Measurements from ENCODE around the gene KCTD21. TPM values are rescaled to one million over a fixed set of nuclear protein-coding genes. Genes with fewer than 3 reads are reported as not detected.

KCTD21 gene
- total and polyA plus RNA-seq, 10 of the 15 experiments (the other 5 are each of a cell fraction or from before 2014, with no cell fraction given) = 0.63 to 5.4 (median 3.6) TPM

GRCh38 chr11:78170874-78171549, 17.4 kb downstream of the KCTD21 start (continued):
- no peak for TF ChIP-seq CREM (IDR thresholded peaks at IDR 0.05; ENCODE audit: low read depth)

GRCh38 chr11:78170413-78170812, 18.0 kb downstream of the KCTD21 start:
- no peak overlapping the region for H3K27ac ChIP-seq (ENCODE audit: control insufficient read depth, insufficient read depth)
- no peak overlapping the region for H3K9ac ChIP-seq (ENCODE audit: control insufficient read depth, insufficient read depth, low read length)
- H2AFZ ChIP-seq (ENCODE audit: control insufficient read depth, low read depth, low read length) = no peak overlapping the region
- ChIA-PET RAD21 (ENCODE audit: unreplicated experiment) (no interaction called here), CTCF (no interaction called here), SMC1A (ENCODE audit: uncharacterized antibody, unreplicated experiment) (interaction anchor here (1.4 kb wide), 1 partner anchor 28 kb away, joined by 3 read pairs; no protein-coding TSS in a partner anchor), POLR2A (no interaction called here)
- H3K4me2 ChIP-seq (ENCODE audit: control insufficient read depth, insufficient read depth) = no peak overlapping the region
- no peaks in the 10 kb centered on the region for H3K27me3 ChIP-seq (replicated peaks in 1 of 2; ENCODE audit: control insufficient read depth in 2 of 2, insufficient read depth in 2 of 2, low read length in 1 of 2)
- no peaks in the 10 kb centered on the region for H3K79me2 ChIP-seq (ENCODE audit: control insufficient read depth, insufficient read depth, low read length)
- FAIRE-seq = no peak
- no peak for ATAC-seq
- no peaks in the 10 kb centered on the region for H4K20me1 ChIP-seq (ENCODE audit: control insufficient read depth, insufficient read depth)
- no peak overlapping the region for H3K4me3 ChIP-seq
- WGBS (ENCODE audit: insufficient coverage, insufficient replicate concordance, low lambda C conversion rate, missing lambda C conversion rate) = 66% methylated on average over 11 of the region's 11 CpGs
- no peaks in the 10 kb centered on the region for H3K4me1 ChIP-seq (ENCODE audit: control insufficient read depth, insufficient read depth, low read length)
- TF ChIP-seq CHD2 (IDR thresholded peaks at IDR 0.05; ENCODE audit: borderline replicate concordance, low read depth, low read length) = no peak
- no peak for TF ChIP-seq ZNF274 (IDR thresholded peaks at IDR 0.05; ENCODE audit: insufficient read depth, insufficient read length)
- no peak for TF ChIP-seq ZNF207 (IDR thresholded peaks at IDR 0.05; ENCODE audit: borderline replicate concordance)
- no peak for TF ChIP-seq MXI1 (IDR thresholded peaks at IDR 0.05; ENCODE audit: low read depth, low read length)
- TF ChIP-seq ATF2 (IDR thresholded peaks at IDR 0.05; ENCODE audit: low read length) = no peak
- TF ChIP-seq SREBF1 (IDR thresholded peaks at IDR 0.05; ENCODE audit: low read length) = no peak
- TF ChIP-seq BCL11A (IDR thresholded peaks at IDR 0.05; ENCODE audit: low read depth, low read length) = no peak
- TF ChIP-seq IRF5 (IDR thresholded peaks at IDR 0.05; ENCODE audit: borderline replicate concordance) = no peak
- no peak for TF ChIP-seq WRNIP1 (IDR thresholded peaks at IDR 0.05; ENCODE audit: borderline replicate concordance, low read depth, low read length)
- no peak for TF ChIP-seq ZBTB11 (CRISPR knock-in tag; IDR thresholded peaks at IDR 0.05)
- TF ChIP-seq CREM (IDR thresholded peaks at IDR 0.05; ENCODE audit: low read depth) = no peak
- no peak for TF ChIP-seq ATF3 (IDR thresholded peaks at IDR 0.05; ENCODE audit: borderline replicate concordance, extremely low read depth, low read depth, low read length)
- TF ChIP-seq GATAD2B (conservative IDR thresholded peaks at IDR 0.05; ENCODE audit: low read depth) = no peak
- no peak for TF ChIP-seq EP300 (IDR thresholded peaks at IDR 0.05; ENCODE audit: borderline replicate concordance in 1 of 2, control insufficient read depth in 1 of 2, low read depth in 2 of 2, low read length in 2 of 2)
- no peak for TF ChIP-seq SP1 (IDR thresholded peaks at IDR 0.05; ENCODE audit: low read depth, low read length)
- TF ChIP-seq FOXM1 (IDR thresholded peaks at IDR 0.05; ENCODE audit: low read depth, low read length) = no peak
- H3K36me3 ChIP-seq (ENCODE audit: control insufficient read depth in 2 of 2, insufficient read depth in 2 of 2, low read length in 1 of 2) = peaks cover 0 to 4% of the 10 kb centered on the region in 2 experiments; a peak in 3 of 4 replicates
- in situ Hi-C loops (cut with MboI) = no loop called here
- intact Hi-C loops (cut with micrococcal nuclease; ENCODE audit: unreplicated experiment) = no loop called here
- H3K9me3 ChIP-seq (replicated peaks; ENCODE audit: control insufficient read depth, insufficient read depth, low read length) = no peaks in the 10 kb centered on the region
- no peak for DNase-seq (ENCODE audit: low read depth, low spot score)
- no TSS peak for BruUV-seq (replicated peaks)

Data from GM12878 (cell line).